Naive thymus-derived CD4-positive, alpha-beta T cell (primary cell): ENCODE results near the gene KDELR3. TPM values are rescaled to one million over a fixed set of nuclear protein-coding genes. Genes with fewer than 3 reads are reported as not detected.
"Not testable (repeated sequence)": the region's sequence is repeated elsewhere in the genome, so short reads cannot be mapped to it uniquely, and the experiment has no call there.

Experiments used
- ATAC-seq: fragments of 150-1000 bp; cut with Tn5 transposase; 2 replicates; pipeline ENCODE4 v1.10.0; 2021; ENCODE audit warnings: mild to moderate bottlenecking, moderate library complexity
- CTCF ChIA-PET: fragments of 350-600 bp; sonication (Branson Sonifier 250); formaldehyde crosslinking; loops from one replicate; lab custom pipeline; 2021; ENCODE audit warnings: antibody characterized with exemption; lab: Charles Lee
- POLR2A ChIA-PET: fragments of 350-600 bp; sonication (Branson Sonifier 250); formaldehyde crosslinking; loops from one replicate; lab custom pipeline; 2021; ENCODE audit warnings: antibody characterized with exemption, inconsistent platforms; lab: Charles Lee
- DNase-seq, 9 donors: peaks; one replicate each; pipeline versions ENCODE4 v3.0.0 to v3.0.0-alpha.2; 2020 to 2022; ENCODE audit warnings: mixed read lengths in 1 of 9
- H3K27ac ChIP-seq: one replicate; pipeline ENCODE4 v1.7.0; 2013; ENCODE audit warnings: mild to moderate bottlenecking, low read depth, low read length, moderate library complexity
- H3K27me3 ChIP-seq, 2 donors: one replicate each; pipeline ENCODE4 v1.7.0; 2013; ENCODE audit warnings: low read length in 2 of 2, mild to moderate bottlenecking in 2 of 2, moderate library complexity in 2 of 2; ENCODE audit not compliant: control insufficient read depth in 2 of 2, insufficient read depth in 2 of 2
- H3K36me3 ChIP-seq, 3 experiments: 1 replicate in 2 of 3; 2 replicates in 1 of 3; pipeline ENCODE4 v1.7.0; 2013; ENCODE audit warnings: low read length in 3 of 3, mild to moderate bottlenecking in 3 of 3, moderate library complexity in 1 of 3; ENCODE audit not compliant: insufficient read depth in 3 of 3, control insufficient read depth in 2 of 3
- H3K4me1 ChIP-seq, 2 donors: one replicate each; pipeline ENCODE4 v1.7.0; 2013; ENCODE audit warnings: low read length in 2 of 2, mild to moderate bottlenecking in 2 of 2, moderate library complexity in 1 of 2; ENCODE audit not compliant: control insufficient read depth in 2 of 2, insufficient read depth in 2 of 2
- H3K4me3 ChIP-seq: 2 replicates; pipeline ENCODE4 v1.7.0; 2013; ENCODE audit warnings: mild to moderate bottlenecking, low read length
- H3K9me3 ChIP-seq, 3 experiments: 1 replicate in 2 of 3; 2 replicates in 1 of 3; pipeline ENCODE4 v1.7.0; 2013; ENCODE audit warnings: low read length in 3 of 3; ENCODE audit not compliant: control insufficient read depth in 2 of 3
- H3K27ac Mint-ChIP-seq, 9 donors: one replicate each; pipeline ENCODE4 v1.8.0; 2020 to 2022; ENCODE audit warnings: mixed read lengths in 9 of 9, mild to moderate bottlenecking in 8 of 9, moderate library complexity in 5 of 9, inconsistent platforms in 2 of 9
- H3K27me3 Mint-ChIP-seq, 5 donors: one replicate each; pipeline ENCODE4 v1.8.0; 2021 to 2022; ENCODE audit warnings: mixed read lengths in 5 of 5, mild to moderate bottlenecking in 1 of 5
- H3K36me3 Mint-ChIP-seq, 5 donors: one replicate each; pipeline ENCODE4 v1.8.0; 2020 to 2022; ENCODE audit warnings: mixed read lengths in 5 of 5, mild to moderate bottlenecking in 3 of 5, inconsistent platforms in 1 of 5
- H3K4me1 Mint-ChIP-seq, 7 donors: one replicate each; pipeline ENCODE4 v1.8.0; 2020 to 2022; ENCODE audit warnings: mixed read lengths in 7 of 7, mild to moderate bottlenecking in 3 of 7, inconsistent platforms in 1 of 7
- H3K4me3 Mint-ChIP-seq, 10 donors: one replicate each; pipeline ENCODE4 v1.8.0; 2020 to 2022; ENCODE audit warnings: mild to moderate bottlenecking in 10 of 10, mixed read lengths in 10 of 10, moderate library complexity in 6 of 10, inconsistent platforms in 2 of 10
- H3K9me3 Mint-ChIP-seq, 11 donors: one replicate each; pipeline ENCODE4 v1.8.0; 2020 to 2022; ENCODE audit warnings: mixed read lengths in 11 of 11, mild to moderate bottlenecking in 4 of 11, inconsistent platforms in 1 of 11, moderate library complexity in 1 of 11
- intact Hi-C, 2 donors: fragments of 100-400 bp; cut with micrococcal nuclease; formaldehyde crosslinking; loops; one replicate each; pipeline ENCODE4 v1.15.1; 2023
- polyA plus RNA-seq, 2 donors: library from polyadenylated mRNA; unstranded; fragments of 300-500 nt; fragmentation: Illumina TruSeq; gene quantifications; one replicate each; pipeline ENCODE4 v1.2.3, GENCODE V29; 2021
- total RNA-seq, 6 experiments: library from RNA in 5 of 6; stranded (reverse) in 5 of 6; gene quantifications; 1 replicate in 5 of 6; 2 replicates in 1 of 6; pipeline ENCODE4 v1.2.3 and lab custom pipeline; 2021 to 2026

KDELR3 gene
- total and polyA plus RNA-seq, 7 experiments from 2014 or later, result 0.80 TPM; not detected in 6

- no peaks in the 10 kb centered on the region for H3K9me3 ChIP-seq
- H3K4me1 Mint-ChIP-seq, result peaks cover 0 to 15% (median 9%) of the 10 kb centered on the region in 7 donors
- H3K9me3 Mint-ChIP-seq, result no peaks in the 10 kb centered on the region
- H3K27me3 ChIP-seq, result peaks cover 0 to 11% of the 10 kb centered on the region in 2 donors
- no peaks in the 10 kb centered on the region for H3K36me3 ChIP-seq
- POLR2A ChIA-PET, result no interaction called here
- H3K27me3 Mint-ChIP-seq, result peaks cover 11 to 37% (median 14%) of the 10 kb centered on the region in 5 donors
- H3K27ac Mint-ChIP-seq, result peak overlapping the region in 1 of 9 donors; percentile 36
- CTCF ChIA-PET, result no interaction called here
- ATAC-seq (no peak), DNase-seq (no peak)
- no peak overlapping the region for H3K27ac ChIP-seq
- H3K36me3 Mint-ChIP-seq, result no peaks in the 10 kb centered on the region
- intact Hi-C loops, result no loop called here
- peak overlapping the region in 2 of 10 donors; percentile 10 to 34 for H3K4me3 Mint-ChIP-seq
- H3K4me3 ChIP-seq, result no peak overlapping the region
- peaks cover 0 to 3% of the 10 kb centered on the region in 2 donors for H3K4me1 ChIP-seq
These were observed 1.4 kb downstream of the KDELR3 start for GRCh38 chr22:38469306-38469781.

- CTCF ChIA-PET, intact Hi-C loops, H3K36me3 Mint-ChIP-seq, H3K4me1 ChIP-seq, H3K27ac Mint-ChIP-seq, ATAC-seq, H3K36me3 ChIP-seq, POLR2A ChIA-PET, H3K9me3 ChIP-seq, H3K9me3 Mint-ChIP-seq, H3K4me3 ChIP-seq, DNase-seq, H3K27ac ChIP-seq: not testable (repeated sequence)
- Mint-ChIP-seq H3K4me3 (peak overlapping the region in 2 of 10 donors; percentile 41 to 48), H3K27me3 (peaks cover 9 to 30% (median 11%) of the 10 kb centered on the region in 5 donors), H3K4me1 (peaks cover 0 to 16% (median 9%) of the 10 kb centered on the region in 7 donors)
- peaks cover 0 to 11% of the 10 kb centered on the region in 2 donors for H3K27me3 ChIP-seq
These were observed 2.3 kb downstream of the KDELR3 start for GRCh38 chr22:38470179-38470578.

- Mint-ChIP-seq H3K9me3 (no peaks in the 10 kb centered on the region), H3K27ac (no peak overlapping the region), H3K4me3 (no peak overlapping the region), H3K27me3 (peaks cover 6 to 20% (median 11%) of the 10 kb centered on the region in 5 donors), H3K4me1 (peaks cover 0 to 20% (median 9%) of the 10 kb centered on the region in 7 donors), H3K36me3 (no peaks in the 10 kb centered on the region)
- DNase-seq, result no peak
- no peaks in the 10 kb centered on the region for H3K36me3 ChIP-seq
- ATAC-seq, result no peak
- peaks cover 0 to 11% of the 10 kb centered on the region in 2 donors for H3K27me3 ChIP-seq
- ChIA-PET POLR2A (interaction anchor here (1.0 kb wide), 1 partner anchor 9 kb away, joined by 3 read pairs; no protein-coding TSS in a partner anchor), CTCF (no interaction called here)
- no peaks in the 10 kb centered on the region for H3K9me3 ChIP-seq
- no peak overlapping the region for H3K4me3 ChIP-seq
- H3K27ac ChIP-seq, result no peak overlapping the region
- H3K4me1 ChIP-seq, result peaks cover 0 to 3% of the 10 kb centered on the region in 2 donors
- intact Hi-C loops, result no loop called here
These were observed 3.3 kb downstream of the KDELR3 start for GRCh38 chr22:38471237-38471636.

- ChIA-PET CTCF (no interaction called here), POLR2A (no interaction called here)
These were observed 6.2 kb downstream of the KDELR3 start for GRCh38 chr22:38474003-38474607.

GRCh38 chr22:38477585-38477984, 9.7 kb downstream of the KDELR3 start:
- Histone ChIP-seq H3K9me3 (no peaks in the 10 kb centered on the region), H3K27me3 (no peaks in the 10 kb centered on the region), H3K4me1 (no peaks in the 10 kb centered on the region), H3K36me3 (peaks cover 0 to 15% (median under 1%) of the 10 kb centered on the region in 3 experiments), H3K27ac (no peak overlapping the region), H3K4me3 (no peak overlapping the region)
- DNase-seq, result no peak
- Mint-ChIP-seq H3K4me1 (peaks cover 2 to 13% (median 4%) of the 10 kb centered on the region in 7 donors), H3K27ac (peak overlapping the region in 7 of 9 donors; percentile 14 to 84 (median 51)), H3K36me3 (peaks cover 0 to 19% (median 17%) of the 10 kb centered on the region in 5 donors), H3K4me3 (no peak overlapping the region), H3K27me3 (no peaks in the 10 kb centered on the region), H3K9me3 (peaks cover 0 to 3% (median 0%) of the 10 kb centered on the region in 11 donors)
- POLR2A ChIA-PET, result no interaction called here
- intact Hi-C loops, result no loop called here
- CTCF ChIA-PET, result no interaction called here
- no peak for ATAC-seq

More at GRCh38 chr22:38474003-38474607, 6.2 kb downstream of the KDELR3 start:
- H3K9me3 ChIP-seq, result no peaks in the 10 kb centered on the region
- intact Hi-C loops, result no loop called here
- H3K27me3 Mint-ChIP-seq, result peaks cover 0 to 4% (median 3%) of the 10 kb centered on the region in 5 donors
- no peak overlapping the region for H3K27ac Mint-ChIP-seq
- ATAC-seq, result no peak
- no peaks in the 10 kb centered on the region for H3K36me3 Mint-ChIP-seq
- no peak overlapping the region for H3K27ac ChIP-seq
- no peaks in the 10 kb centered on the region for H3K27me3 ChIP-seq
- no peaks in the 10 kb centered on the region for H3K36me3 ChIP-seq
- DNase-seq, result no peak
- peaks cover 0 to 4% (median 0%) of the 10 kb centered on the region in 7 donors for H3K4me1 Mint-ChIP-seq
- H3K4me1 ChIP-seq, result no peaks in the 10 kb centered on the region
- H3K9me3 Mint-ChIP-seq, result no peaks in the 10 kb centered on the region
- no peak overlapping the region for H3K4me3 Mint-ChIP-seq
- no peak overlapping the region for H3K4me3 ChIP-seq

- no peak for ATAC-seq
- no peaks in the 10 kb centered on the region for H3K4me1 ChIP-seq
- DNase-seq, result no peak
- POLR2A ChIA-PET, result interaction anchor here (0.7 to 3.0 kb wide), 3 partner anchors 12 to 25 kb away, joined by 3 to 16 read pairs (median 4); no protein-coding TSS in a partner anchor
- no peaks in the 10 kb centered on the region for H3K27me3 ChIP-seq
- Mint-ChIP-seq H3K27me3 (no peaks in the 10 kb centered on the region), H3K36me3 (peaks cover 2 to 36% (median 32%) of the 10 kb centered on the region in 5 donors), H3K27ac (peak overlapping the region in 7 of 9 donors; percentile 23 to 59 (median 48)), H3K4me3 (no peak overlapping the region), H3K4me1 (peaks cover 6 to 24% (median 7%) of the 10 kb centered on the region in 7 donors), H3K9me3 (peaks cover 0 to 3% (median 0%) of the 10 kb centered on the region in 11 donors)
- no peak overlapping the region for H3K4me3 ChIP-seq
- intact Hi-C loops, result no loop called here
- CTCF ChIA-PET, result no interaction called here
- H3K27ac ChIP-seq, result no peak overlapping the region
- H3K36me3 ChIP-seq, result peaks cover 4 to 32% (median 17%) of the 10 kb centered on the region in 3 experiments
- no peaks in the 10 kb centered on the region for H3K9me3 ChIP-seq
These were observed 11.4 kb downstream of the KDELR3 start for GRCh38 chr22:38479096-38479837.
